Ascending aorta (tissue), 2 donors: ENCODE measurements around the gene GNB1L. TPM values are rescaled to one million over a fixed set of nuclear protein-coding genes. Genes with fewer than 3 reads are reported as not detected.

Experiments used
- DNase-seq, 2 donors: peaks; one replicate each; pipeline ENCODE4 v3.0.0-alpha.2; 2019; ENCODE audit warnings: low spot score in 2 of 2
- H3K27ac ChIP-seq, 2 donors: fragments of 200-600 bp; sonication (generic); one replicate each; pipeline ENCODE4 v1.5.1; 2016 to 2017; ENCODE audit warnings: mild to moderate bottlenecking in 1 of 2
- H3K27me3 ChIP-seq: fragments of 200-600 bp; sonication (generic); one replicate; pipeline ENCODE4 v1.5.1; 2017
- H3K36me3 ChIP-seq, 2 donors: fragments of 200-600 bp; sonication (generic); one replicate each; pipeline ENCODE4 v1.5.1; 2016
- H3K4me1 ChIP-seq, 2 donors: fragments of 200-600 bp; sonication (generic); one replicate each; pipeline ENCODE4 v1.5.1; 2016 to 2017; ENCODE audit warnings: mild to moderate bottlenecking in 1 of 2
- H3K4me3 ChIP-seq, 2 donors: fragments of 200-600 bp; sonication (generic); one replicate each; pipeline ENCODE4 v1.5.1; 2016 to 2017; ENCODE audit warnings: mild to moderate bottlenecking in 1 of 2
- H3K9me3 ChIP-seq, 2 donors: fragments of 200-600 bp; sonication (generic); one replicate each; pipeline ENCODE4 v1.5.1; 2016
- CTCF ChIP-seq, 3 experiments: fragments of 200-600 bp in 2 of 3; fragments of 450-650 bp in 1 of 3; sonication (generic) in 2 of 3; IDR thresholded peaks; one replicate each; pipeline ENCODE4 v1.5.1; 2016 to 2019; ENCODE audit warnings: antibody characterized with exemption in 3 of 3, mild to moderate bottlenecking in 1 of 3, moderate library complexity in 1 of 3
- intact Hi-C: fragments of 100-400 bp; cut with DNase I; formaldehyde crosslinking; loops from one replicate; pipeline ENCODE4 v1.15.1; 2023
- total RNA-seq: library from RNA; depleted of rRNA; stranded (reverse); fragments of >200 nt; gene quantifications from one replicate; pipeline ENCODE4 v1.1.0, GENCODE V29; 2016

The GNB1L gene
- total RNA-seq, 1 donor from 2014 or later: 7.9 TPM

GRCh38 chr22:19755145-19755710 lies 99.4 kb downstream of the GNB1L start:
- no peak overlapping the region for H3K27ac ChIP-seq
- intact Hi-C loops: no loop called here
- H3K36me3 ChIP-seq: no peaks in the 10 kb centered on the region
- DNase-seq: no peak
- peak overlapping the region in 1 of 2 donors; percentile 5 for H3K4me3 ChIP-seq
- TF ChIP-seq CTCF (IDR thresholded peaks at IDR 0.05): no peak
- peaks cover 14% of the 10 kb centered on the region for H3K27me3 ChIP-seq
- H3K4me1 ChIP-seq: peaks cover 0 to 12% of the 10 kb centered on the region in 2 donors
- H3K9me3 ChIP-seq: no peaks in the 10 kb centered on the region

- peak overlapping the region in 1 of 2 donors; percentile 5 for H3K4me3 ChIP-seq
- peaks cover 0 to 12% of the 10 kb centered on the region in 2 donors for H3K4me1 ChIP-seq
- intact Hi-C loops: loop anchor here (5.0 kb wide), 1 partner anchor 133 kb away; no protein-coding TSS in a partner anchor
- no peak overlapping the region for H3K27ac ChIP-seq
- no peaks in the 10 kb centered on the region for H3K36me3 ChIP-seq
- H3K27me3 ChIP-seq: peaks cover 14% of the 10 kb centered on the region
- no peak for DNase-seq
- H3K9me3 ChIP-seq: no peaks in the 10 kb centered on the region
- TF ChIP-seq CTCF (IDR thresholded peaks at IDR 0.05): no peak
Observed at GRCh38 chr22:19754701-19755144, 100.0 kb downstream of the GNB1L start.

- Histone ChIP-seq H3K36me3 (no peaks in the 10 kb centered on the region), H3K4me1 (peaks cover 0 to 12% of the 10 kb centered on the region in 2 donors), H3K27ac (no peak overlapping the region), H3K27me3 (peaks cover 13% of the 10 kb centered on the region), H3K4me3 (no peak overlapping the region), H3K9me3 (no peaks in the 10 kb centered on the region)
- DNase-seq: no peak
- no peak for TF ChIP-seq CTCF (IDR thresholded peaks at IDR 0.05)
- intact Hi-C loops: loop anchor here (5.0 kb wide), 1 partner anchor 133 kb away; no protein-coding TSS in a partner anchor
Observed at GRCh38 chr22:19753996-19754700, 100.5 kb downstream of the GNB1L start.

GRCh38 chr22:19753090-19753842 lies 101.4 kb downstream of the GNB1L start:
- no peak for TF ChIP-seq CTCF (IDR thresholded peaks at IDR 0.05)
- no peak for DNase-seq
- peaks cover 0 to 12% of the 10 kb centered on the region in 2 donors for H3K4me1 ChIP-seq
- no peak overlapping the region for H3K4me3 ChIP-seq
- no peaks in the 10 kb centered on the region for H3K9me3 ChIP-seq
- intact Hi-C loops: loop anchor here (5.0 kb wide), 1 partner anchor 134 kb away; no protein-coding TSS in a partner anchor
- no peak overlapping the region for H3K27ac ChIP-seq
- no peaks in the 10 kb centered on the region for H3K36me3 ChIP-seq
- peaks cover 9% of the 10 kb centered on the region for H3K27me3 ChIP-seq

GRCh38 chr22:19751497-19752245 lies 103.0 kb downstream of the GNB1L start:
- H3K27me3 ChIP-seq: peaks cover 5% of the 10 kb centered on the region
- no peak for TF ChIP-seq CTCF (IDR thresholded peaks at IDR 0.05)
- intact Hi-C loops: loop anchor here (5.0 kb wide), 1 partner anchor 136 kb away; no protein-coding TSS in a partner anchor

More at GRCh38 chr22:19751497-19752245, 103.0 kb downstream of the GNB1L start:
- DNase-seq: no peak
- Histone ChIP-seq H3K4me1 (peaks cover 0 to 7% of the 10 kb centered on the region in 2 donors), H3K9me3 (no peaks in the 10 kb centered on the region), H3K4me3 (no peak overlapping the region), H3K27ac (no peak overlapping the region), H3K36me3 (no peaks in the 10 kb centered on the region)
